A673 (cell line): ENCODE data around the gene RABGGTA. TPM values are rescaled to one million over a fixed set of nuclear protein-coding genes. Genes with fewer than 3 reads are reported as not detected.

Experiments
- BruUV-seq: library from RNA; stranded (reverse); fragments of 400-500 nt; replicated peaks from 2 replicates; lab custom pipeline; 2021; lab: Mats Ljungman, UMichigan
- CTCF ChIA-PET: fragments of 300-600 bp; sonication (Branson Sonifier 250); formaldehyde crosslinking; loops from one replicate; lab custom pipeline; 2022; ENCODE audit warnings: antibody characterized with exemption; lab: Charles Lee
- POLR2A ChIA-PET: fragments of 300-600 bp; sonication (Branson Sonifier 250); formaldehyde crosslinking; loops from one replicate; lab custom pipeline; 2022; ENCODE audit warnings: antibody characterized with exemption; ENCODE audit not compliant: low non-redundant PET; lab: Charles Lee
- DNase-seq: peaks from one replicate; pipeline ENCODE4 v3.0.0-alpha.2; 2015; ENCODE audit warnings: low spot score
- H3K27ac ChIP-seq: fragments of 200-600 bp; sonication (generic); 2 replicates; pipeline ENCODE4 v1.5.1; 2016; ENCODE audit warnings: mixed run types, low read depth, mild to moderate bottlenecking, mixed read lengths, antibody characterized with exemption, low read length; ENCODE audit not compliant: poor library complexity, severe bottlenecking
- H3K27me3 ChIP-seq: fragments of 200-600 bp; sonication (generic); replicated peaks from 2 replicates; pipeline ENCODE4 v1.6.1; 2017; ENCODE audit warnings: mixed run types, low read depth, mild to moderate bottlenecking, mixed read lengths, antibody characterized with exemption, low read length; ENCODE audit not compliant: insufficient read depth, poor library complexity
- H3K36me3 ChIP-seq: fragments of 200-600 bp; sonication (generic); 2 replicates; pipeline ENCODE4 v1.6.1; 2016; ENCODE audit warnings: mixed run types, mild to moderate bottlenecking, mixed read lengths, antibody characterized with exemption, low read length; ENCODE audit not compliant: insufficient read depth, poor library complexity, severe bottlenecking
- H3K4me1 ChIP-seq: fragments of 200-600 bp; sonication (generic); 2 replicates; pipeline ENCODE4 v1.6.1; 2017; ENCODE audit warnings: mixed run types, mild to moderate bottlenecking, mixed read lengths, antibody characterized with exemption, low read length; ENCODE audit not compliant: insufficient read depth, poor library complexity, severe bottlenecking
- H3K4me3 ChIP-seq: fragments of 200-600 bp; sonication (generic); 2 replicates; pipeline ENCODE4 v1.5.1; 2016; ENCODE audit warnings: low read depth, mixed run types, mild to moderate bottlenecking, mixed read lengths, low read length; ENCODE audit not compliant: poor library complexity, severe bottlenecking
- H3K9me3 ChIP-seq: fragments of 200-600 bp; sonication (generic); 2 replicates; pipeline ENCODE4 v1.6.1; 2016; ENCODE audit warnings: mixed run types, low read depth, mild to moderate bottlenecking, mixed read lengths, antibody characterized with exemption, low read length; ENCODE audit not compliant: poor library complexity, severe bottlenecking
- EZH2 ChIP-seq: fragments of 200-600 bp; sonication (generic); IDR thresholded peaks from 2 replicates; pipeline ENCODE4 v1.6.1; 2017; ENCODE audit warnings: borderline replicate concordance, low read depth, mild to moderate bottlenecking, mixed read lengths, antibody characterized with exemption, low read length; ENCODE audit not compliant: poor library complexity, severe bottlenecking
- intact Hi-C: fragments of 100-400 bp; cut with micrococcal nuclease; formaldehyde crosslinking; loops from one replicate; pipeline ENCODE4 v1.10.0; 2022; ENCODE audit not compliant: unreplicated experiment
- total RNA-seq: library from RNA; stranded (reverse); gene quantifications from 2 replicates; pipeline ENCODE4 v1.2.3, GENCODE V29; 2021
- TF ChIP-seq, protein P1 (sequence below): fragments of 300-800, 200-600 bp; sonication (generic); conservative IDR thresholded peaks from 2 replicates; pipeline ENCODE4 v1.5.1; 2017; ENCODE audit warnings: low read depth, mild to moderate bottlenecking, antibody characterized with exemption, low read length, moderate library complexity, mixed read lengths

RABGGTA gene
- total RNA-seq, 1 experiment from 2014 or later: 22.2 TPM

DNA sequence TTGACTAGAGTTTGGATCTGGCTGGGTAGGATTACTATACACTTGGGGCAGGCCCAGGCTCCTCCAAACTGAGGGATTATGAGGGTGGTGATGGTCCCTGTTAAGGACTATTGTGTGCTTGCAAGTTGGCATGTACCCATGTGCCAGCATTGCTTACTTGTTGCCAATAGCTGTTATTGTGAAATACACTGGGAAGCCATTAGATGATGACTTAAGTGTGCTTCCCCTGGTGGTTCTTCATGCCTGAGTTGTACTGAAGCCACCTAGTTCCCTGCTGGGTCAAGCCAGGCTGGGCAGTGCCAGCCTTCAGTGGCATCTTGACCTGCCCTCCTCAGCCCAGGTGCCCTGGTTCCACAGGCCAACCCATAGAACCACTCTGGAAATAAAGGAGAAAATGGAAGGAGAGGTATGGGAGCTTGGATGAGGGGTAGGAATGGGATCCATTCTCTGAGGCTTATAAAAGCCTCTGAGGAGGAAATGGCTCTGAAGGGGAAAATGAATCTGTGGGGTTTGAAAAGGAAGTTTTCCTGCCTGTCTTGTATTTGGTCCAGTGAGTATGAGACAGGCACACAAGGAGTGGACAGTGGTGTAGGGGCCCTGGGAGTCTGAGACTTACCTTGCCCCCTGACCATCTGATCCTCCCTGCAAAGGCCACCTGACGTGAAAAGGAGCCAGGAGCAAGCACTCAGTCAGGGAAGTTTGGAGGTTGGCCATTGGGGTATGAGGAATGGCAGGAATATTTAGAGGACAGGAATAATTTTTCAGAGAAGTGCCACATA is 40.6 kb upstream of the RABGGTA start:
- H3K27me3 ChIP-seq: no peaks in the 10 kb centered on the region
- H3K36me3 ChIP-seq: peaks cover 6% of the 10 kb centered on the region
- no peak for TF ChIP-seq EZH2
- TF ChIP-seq, protein P1, sequence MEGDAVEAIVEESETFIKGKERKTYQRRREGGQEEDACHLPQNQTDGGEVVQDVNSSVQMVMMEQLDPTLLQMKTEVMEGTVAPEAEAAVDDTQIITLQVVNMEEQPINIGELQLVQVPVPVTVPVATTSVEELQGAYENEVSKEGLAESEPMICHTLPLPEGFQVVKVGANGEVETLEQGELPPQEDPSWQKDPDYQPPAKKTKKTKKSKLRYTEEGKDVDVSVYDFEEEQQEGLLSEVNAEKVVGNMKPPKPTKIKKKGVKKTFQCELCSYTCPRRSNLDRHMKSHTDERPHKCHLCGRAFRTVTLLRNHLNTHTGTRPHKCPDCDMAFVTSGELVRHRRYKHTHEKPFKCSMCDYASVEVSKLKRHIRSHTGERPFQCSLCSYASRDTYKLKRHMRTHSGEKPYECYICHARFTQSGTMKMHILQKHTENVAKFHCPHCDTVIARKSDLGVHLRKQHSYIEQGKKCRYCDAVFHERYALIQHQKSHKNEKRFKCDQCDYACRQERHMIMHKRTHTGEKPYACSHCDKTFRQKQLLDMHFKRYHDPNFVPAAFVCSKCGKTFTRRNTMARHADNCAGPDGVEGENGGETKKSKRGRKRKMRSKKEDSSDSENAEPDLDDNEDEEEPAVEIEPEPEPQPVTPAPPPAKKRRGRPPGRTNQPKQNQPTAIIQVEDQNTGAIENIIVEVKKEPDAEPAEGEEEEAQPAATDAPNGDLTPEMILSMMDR: no peak
- ChIA-PET CTCF (interaction anchor here (0.9 kb wide), 1 partner anchor 10 kb away, joined by 10 read pairs; no protein-coding TSS in a partner anchor), POLR2A (no interaction called here)
- H3K27ac ChIP-seq: no peak overlapping the region
- intact Hi-C loops: no loop called here
- no peak overlapping the region for H3K4me3 ChIP-seq
- no TSS peak for BruUV-seq
- DNase-seq: peak; percentile 34
- H3K9me3 ChIP-seq: no peaks in the 10 kb centered on the region
- peaks cover 13% of the 10 kb centered on the region for H3K4me1 ChIP-seq

DNA sequence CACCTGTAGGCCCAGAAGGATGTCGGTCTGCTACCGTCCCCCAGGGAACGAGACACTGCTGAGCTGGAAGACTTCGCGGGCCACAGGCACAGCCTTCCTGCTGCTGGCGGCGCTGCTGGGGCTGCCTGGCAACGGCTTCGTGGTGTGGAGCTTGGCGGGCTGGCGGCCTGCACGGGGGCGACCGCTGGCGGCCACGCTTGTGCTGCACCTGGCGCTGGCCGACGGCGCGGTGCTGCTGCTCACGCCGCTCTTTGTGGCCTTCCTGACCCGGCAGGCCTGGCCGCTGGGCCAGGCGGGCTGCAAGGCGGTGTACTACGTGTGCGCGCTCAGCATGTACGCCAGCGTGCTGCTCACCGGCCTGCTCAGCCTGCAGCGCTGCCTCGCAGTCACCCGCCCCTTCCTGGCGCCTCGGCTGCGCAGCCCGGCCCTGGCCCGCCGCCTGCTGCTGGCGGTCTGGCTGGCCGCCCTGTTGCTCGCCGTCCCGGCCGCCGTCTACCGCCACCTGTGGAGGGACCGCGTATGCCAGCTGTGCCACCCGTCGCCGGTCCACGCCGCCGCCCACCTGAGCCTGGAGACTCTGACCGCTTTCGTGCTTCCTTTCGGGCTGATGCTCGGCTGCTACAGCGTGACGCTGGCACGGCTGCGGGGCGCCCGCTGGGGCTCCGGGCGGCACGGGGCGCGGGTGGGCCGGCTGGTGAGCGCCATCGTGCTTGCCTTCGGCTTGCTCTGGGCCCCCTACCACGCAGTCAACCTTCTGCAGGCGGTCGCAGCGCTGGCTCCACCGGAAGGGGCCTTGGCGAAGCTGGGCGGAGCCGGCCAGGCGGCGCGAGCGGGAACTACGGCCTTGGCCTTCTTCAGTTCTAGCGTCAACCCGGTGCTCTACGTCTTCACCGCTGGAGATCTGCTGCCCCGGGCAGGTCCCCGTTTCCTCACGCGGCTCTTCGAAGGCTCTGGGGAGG is 39.5 kb upstream of the RABGGTA start, which contains the start of gene LTB4R:
LTB4R (plus strand) TSS at position 857 of the 959 bp plus-strand sequence. CDS start 4,150 bp downstream, outside the sequence.
- ChIA-PET CTCF (interaction anchor here (0.6 to 1.1 kb wide), 3 partner anchors 11 to 121 kb away, joined by 3 to 10 read pairs (median 3); no protein-coding TSS in a partner anchor), POLR2A (interaction anchor here (0.6 kb wide), 1 partner anchor 122 kb away, joined by 5 read pairs; the partner anchor contains the start of gene IPO4)
- intact Hi-C loops: no loop called here
- DNase-seq: peak; percentile 54
- H3K4me3 ChIP-seq: no peak within 1 kb of the TSS
- H3K4me1 ChIP-seq: peaks cover 13% of the 10 kb centered on the region
- peaks cover 6% of the 10 kb centered on the region for H3K36me3 ChIP-seq
- BruUV-seq: no TSS peak
- no peaks in the 10 kb centered on the region for H3K27me3 ChIP-seq
- no peak within 1 kb of the TSS for H3K27ac ChIP-seq
- H3K9me3 ChIP-seq: no peaks in the 10 kb centered on the region
- no peak for TF ChIP-seq EZH2
- TF ChIP-seq, protein P1: peak; percentile 15; the same call in 1 of the 2 replicates

DNA sequence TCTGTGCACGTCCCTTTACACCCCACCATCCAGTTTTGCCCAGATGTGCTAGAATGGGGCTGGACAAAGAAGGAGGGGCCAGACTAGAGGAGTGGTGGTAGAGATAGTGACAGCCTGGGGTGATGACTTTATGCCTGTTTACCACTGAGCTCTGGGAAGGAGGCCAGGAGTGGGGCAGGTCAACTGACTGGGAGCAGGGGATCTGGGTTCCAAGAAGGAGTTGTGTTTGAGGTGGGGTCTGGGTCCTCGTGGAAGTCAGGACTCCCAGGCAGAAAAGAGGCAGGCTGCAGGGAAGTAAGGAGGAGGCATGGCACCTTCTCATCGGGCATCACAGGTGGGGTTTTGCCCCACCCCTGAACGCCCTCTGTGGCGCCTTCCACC is 38.9 kb upstream of the RABGGTA start:
- Histone ChIP-seq H3K27ac (no peak overlapping the region), H3K4me1 (peaks cover 13% of the 10 kb centered on the region), H3K4me3 (no peak overlapping the region), H3K36me3 (peaks cover 10% of the 10 kb centered on the region), H3K27me3 (no peaks in the 10 kb centered on the region), H3K9me3 (no peaks in the 10 kb centered on the region)
- no TSS peak for BruUV-seq
- POLR2A ChIA-PET: interaction anchor here (1.6 kb wide), 1 partner anchor 10 kb away, joined by 4 read pairs; the partner anchor contains the start of genes DHRS1 and NOP9
- no peak for DNase-seq
- intact Hi-C loops: no loop called here
- CTCF ChIA-PET: interaction anchor here (1.1 kb wide), 1 partner anchor 121 kb away, joined by 3 read pairs; no protein-coding TSS in a partner anchor
- TF ChIP-seq EZH2: no peak
- TF ChIP-seq, protein P1: no peak
